HepG2 (cell line): ENCODE results near the gene HIBADH. TPM values are rescaled to one million over a fixed set of nuclear protein-coding genes. Genes with fewer than 3 reads are reported as not detected.

ENCODE experiments used
- ATAC-seq: fragments of 200-7000 bp; cut with Tn5 transposase; 3 replicates; pipeline ENCODE4 v1.9.1; 2020; ENCODE audit warnings: mild to moderate bottlenecking, moderate library complexity
- BruUV-seq: library from RNA; stranded (reverse); fragments of 400-500 nt; replicated peaks from 2 replicates; lab custom pipeline; 2021; lab: Mats Ljungman, UMichigan
- CTCF ChIA-PET: fragments of 300-600 bp; formaldehyde crosslinking; extraction: SDS; loops from one replicate; lab custom pipeline; 2021; ENCODE audit warnings: low total read pairs, inconsistent platforms, low intra/inter-chr PET ratio; lab: Yijun Ruan, JAX
- POLR2A ChIA-PET: fragments of 350-600 bp; sonication (Branson Sonifier 250); formaldehyde crosslinking; loops from one replicate; lab custom pipeline; 2020; ENCODE audit warnings: antibody characterized with exemption, inconsistent platforms; lab: Yijun Ruan, JAX
- DNase-seq: peaks from one replicate; pipeline ENCODE4 v3.0.0-alpha.2; 2015; ENCODE audit warnings: low spot score
- FAIRE-seq: peaks from 3 replicates; lab custom pipeline; 2011; peaks lifted over from hg19 to GRCh38; lab: Jason Lieb, UNC
- H2AFZ ChIP-seq: one replicate; pipeline ENCODE4 v1.6.1; 2011; ENCODE audit warnings: low read length, inconsistent platforms
- H3K27ac ChIP-seq: fragments of 300-600 bp; 3 replicates; pipeline ENCODE4 v1.8.0; 2011; ENCODE audit warnings: mixed run types, mild to moderate bottlenecking, mixed read lengths, low read length, inconsistent platforms; ENCODE audit not compliant: insufficient read depth; ENCODE audit errors: extremely low read length
- H3K27me3 ChIP-seq, 2 experiments: fragments of 200-600 bp in 1 of 2; 2 replicates in 1 of 2; 3 replicates in 1 of 2; pipeline versions ENCODE4 v1.6.0 to v1.8.0; 2011; ENCODE audit warnings: low read length in 2 of 2, mild to moderate bottlenecking in 2 of 2, moderate library complexity in 2 of 2, inconsistent platforms in 1 of 2; ENCODE audit not compliant: insufficient read depth in 2 of 2, control insufficient read depth in 1 of 2
- H3K36me3 ChIP-seq, 2 experiments: fragments of 200-600 bp in 1 of 2; replicated peaks in 1 of 2; 2 replicates in 1 of 2; 3 replicates in 1 of 2; pipeline versions ENCODE4 v1.5.1 to v1.8.0; 2011; ENCODE audit warnings: low read length in 2 of 2, inconsistent platforms in 1 of 2; ENCODE audit not compliant: insufficient read depth in 2 of 2, control insufficient read depth in 1 of 2
- H3K4me1 ChIP-seq: 2 replicates; pipeline ENCODE4 v1.5.1; 2012; ENCODE audit warnings: low read length, inconsistent platforms; ENCODE audit not compliant: insufficient read depth
- H3K4me2 ChIP-seq: 2 replicates; pipeline ENCODE4 v1.6.0; 2011; ENCODE audit warnings: low read depth, low read length, inconsistent platforms
- H3K4me3 ChIP-seq, 3 experiments: fragments of 200-600 bp in 1 of 3; sonication (generic), shearing (Covaris generic) in 1 of 3; replicated peaks in 1 of 3; 2 replicates each; pipeline ENCODE4 v1.5.1; 2011 to 2016; ENCODE audit warnings: low read length in 3 of 3, inconsistent platforms in 2 of 3, low read depth in 2 of 3, mild to moderate bottlenecking in 2 of 3, control low read depth in 1 of 3, mixed read lengths in 1 of 3; ENCODE audit not compliant: insufficient read depth in 1 of 3
- H3K79me2 ChIP-seq: one replicate; pipeline ENCODE4 v1.6.1; 2011; ENCODE audit warnings: low read length, inconsistent platforms; ENCODE audit not compliant: insufficient read depth
- H3K9ac ChIP-seq: 2 replicates; pipeline ENCODE4 v1.6.0; 2011; ENCODE audit warnings: mild to moderate bottlenecking, low read depth, low read length, inconsistent platforms; ENCODE audit not compliant: insufficient read depth
- H3K9me3 ChIP-seq: 2 replicates; pipeline ENCODE4 v1.5.1; 2012; ENCODE audit warnings: mild to moderate bottlenecking, low read length
- H4K20me1 ChIP-seq: 2 replicates; pipeline ENCODE4 v1.6.0; 2011; ENCODE audit warnings: inconsistent platforms, mild to moderate bottlenecking, low read length, moderate library complexity; ENCODE audit not compliant: insufficient read depth
- GPN1 ChIP-seq: sonication (generic); formaldehyde crosslinking; IDR thresholded peaks from 2 replicates; pipeline ENCODE4 v1.5.1; 2020; ENCODE audit warnings: missing genetic modification reagents, borderline replicate concordance
- RBM22 ChIP-seq: fragments of 200-400 bp; formaldehyde crosslinking; optimal IDR thresholded peaks from 2 replicates; pipeline ENCODE3; 2017; ENCODE audit warnings: mild to moderate bottlenecking, low read length, moderate library complexity
- RFX1 ChIP-seq: fragments of 450-650 bp; IDR thresholded peaks from 2 replicates; pipeline ENCODE4 v1.6.1; 2017
- RXRB ChIP-seq: IDR thresholded peaks from 2 replicates; pipeline ENCODE4 v1.6.1; 2016; ENCODE audit warnings: borderline replicate concordance, missing genetic modification reagents, missing compliant biosample characterization
- SALL2 ChIP-seq: sonication (generic); formaldehyde crosslinking; IDR thresholded peaks from 2 replicates; pipeline ENCODE4 v1.8.1; 2023; ENCODE audit warnings: mild to moderate bottlenecking, missing genetic modification reagents, inconsistent platforms
- TOE1 ChIP-seq: sonication (generic); formaldehyde crosslinking; IDR thresholded peaks from 2 replicates; pipeline ENCODE4 v1.4.0; 2020; ENCODE audit warnings: mild to moderate bottlenecking, missing genetic modification reagents
- ZNF264 ChIP-seq: sonication (generic); formaldehyde crosslinking; IDR thresholded peaks from 2 replicates; pipeline ENCODE4 v1.4.0; 2020; ENCODE audit warnings: missing genetic modification reagents
- ZSCAN9 ChIP-seq: IDR thresholded peaks from 2 replicates; pipeline ENCODE4 v1.6.1; 2016; ENCODE audit warnings: borderline replicate concordance
- WGBS: methylation state at CpG from one replicate; pipeline ENCODE4 v1.1.6; 2017; ENCODE audit warnings: low lambda C conversion rate; 5-methylcytosine and 5-hydroxymethylcytosine counted together
- in situ Hi-C: cut with HindIII; loops from 2 replicates; pipeline ENCODE4 v1.10.0; 2017; ENCODE audit warnings: low pct_unique_long_range_greater_than_20kb; ENCODE audit not compliant: extremely low pct_ligation_motif_present
- intact Hi-C: fragments of 100-400 bp; cut with micrococcal nuclease; formaldehyde crosslinking; loops from one replicate; pipeline ENCODE4 v1.10.0; 2022; ENCODE audit not compliant: unreplicated experiment
- polyA plus RNA-seq, 8 experiments: library from polyadenylated mRNA; depleted of rRNA in 3 of 8; stranded (reverse) in 7 of 8; unstranded in 1 of 8; fragments of >200 nt; fragmentation: Illumina TruSeq in 4 of 8; extraction: Trizol in 4 of 8; gene quantifications; 2 replicates each; pipeline versions ENCODE4 v1.2.1 to v1.2.3, GENCODE V29; 2011 to 2016; ENCODE audit warnings: low read depth in 4 of 8, missing spikeins in 1 of 8, mixed read lengths in 1 of 8; ENCODE audit not compliant: insufficient read depth in 1 of 8
- total RNA-seq, 5 experiments: library from RNA; depleted of rRNA; stranded (reverse); fragments of >200 nt; fragmentation: Illumina TruSeq; extraction: Trizol; gene quantifications; 2 replicates each; pipeline ENCODE4 v1.2.3, GENCODE V29; 2016; ENCODE audit warnings: low read depth in 1 of 5
- TF ChIP-seq, protein P1 (sequence below): sonication (generic); formaldehyde crosslinking; conservative IDR thresholded peaks from 2 replicates; pipeline ENCODE4 v1.8.0; 2022; ENCODE audit warnings: low read depth, missing genetic modification reagents

HIBADH gene
- total and polyA plus RNA-seq, 2 of the 13 experiments (the other 11 are each of a cell fraction or from before 2014, with no cell fraction given), result 49.9 to 59.5 TPM

DNA sequence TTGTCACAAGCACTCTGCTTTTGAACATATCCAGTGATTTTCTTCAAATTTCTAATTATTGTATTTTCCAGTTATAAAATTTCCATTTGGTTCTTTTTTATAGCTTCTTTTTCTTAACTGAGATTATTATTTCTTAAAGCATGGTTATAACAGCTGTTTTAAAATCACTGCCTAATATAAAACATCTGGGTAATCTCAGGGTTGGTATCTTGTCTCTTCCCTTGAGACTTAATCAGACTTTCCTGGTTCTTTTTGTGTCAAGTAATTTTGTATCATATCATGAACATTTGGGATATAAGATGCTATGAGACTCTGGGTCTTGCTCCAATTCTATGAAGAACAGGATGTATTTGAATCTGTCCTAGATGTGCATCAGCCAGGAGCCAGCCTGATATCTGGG is 93.6 kb downstream of the HIBADH start:
- Histone ChIP-seq H4K20me1 (no peaks in the 10 kb centered on the region), H3K27ac (no peak overlapping the region), H3K4me3 (no peak overlapping the region), H3K4me2 (no peak overlapping the region), H3K27me3 (no peaks in the 10 kb centered on the region), H3K79me2 (no peaks in the 10 kb centered on the region), H3K9me3 (no peaks in the 10 kb centered on the region), H3K4me1 (no peaks in the 10 kb centered on the region), H3K9ac (no peak overlapping the region), H2AFZ (no peak overlapping the region), H3K36me3 (peaks cover 0 to 6% of the 10 kb centered on the region in 2 experiments; a peak in 2 of 5 replicates)
- CTCF ChIA-PET, result no interaction called here
- no peak for ATAC-seq
- FAIRE-seq, result no peak
- BruUV-seq, result no TSS peak
- TF ChIP-seq RXRB, result no peak
- in situ Hi-C loops (no loop called here), intact Hi-C loops (no loop called here)
- POLR2A ChIA-PET, result no interaction called here
- no peak for DNase-seq

- no TSS peak for BruUV-seq
- no peak overlapping the region for H3K4me3 ChIP-seq
These were observed 95.4 kb downstream of the HIBADH start for GRCh38 chr7:27567266-27567665.

More at GRCh38 chr7:27567266-27567665, 95.4 kb downstream of the HIBADH start:
- in situ Hi-C loops, result no loop called here
- H3K4me2 ChIP-seq, result no peak overlapping the region
- H2AFZ ChIP-seq, result no peak overlapping the region
- FAIRE-seq, result no peak
- no peaks in the 10 kb centered on the region for H3K27me3 ChIP-seq
- DNase-seq, result no peak
- H3K79me2 ChIP-seq, result no peaks in the 10 kb centered on the region
- POLR2A ChIA-PET, result no interaction called here
- no peaks in the 10 kb centered on the region for H3K4me1 ChIP-seq
- H3K27ac ChIP-seq, result no peak overlapping the region
- TF ChIP-seq, protein P1, sequence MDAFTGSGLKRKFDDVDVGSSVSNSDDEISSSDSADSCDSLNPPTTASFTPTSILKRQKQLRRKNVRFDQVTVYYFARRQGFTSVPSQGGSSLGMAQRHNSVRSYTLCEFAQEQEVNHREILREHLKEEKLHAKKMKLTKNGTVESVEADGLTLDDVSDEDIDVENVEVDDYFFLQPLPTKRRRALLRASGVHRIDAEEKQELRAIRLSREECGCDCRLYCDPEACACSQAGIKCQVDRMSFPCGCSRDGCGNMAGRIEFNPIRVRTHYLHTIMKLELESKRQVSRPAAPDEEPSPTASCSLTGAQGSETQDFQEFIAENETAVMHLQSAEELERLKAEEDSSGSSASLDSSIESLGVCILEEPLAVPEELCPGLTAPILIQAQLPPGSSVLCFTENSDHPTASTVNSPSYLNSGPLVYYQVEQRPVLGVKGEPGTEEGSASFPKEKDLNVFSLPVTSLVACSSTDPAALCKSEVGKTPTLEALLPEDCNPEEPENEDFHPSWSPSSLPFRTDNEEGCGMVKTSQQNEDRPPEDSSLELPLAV, result no peak
- no peak for TF ChIP-seq GPN1 (CRISPR knock-in tag)
- TF ChIP-seq ZNF264 (CRISPR knock-in tag), result no peak
- no peak for TF ChIP-seq RFX1
- TF ChIP-seq SALL2 (CRISPR knock-in tag), result no peak
- no peak for TF ChIP-seq TOE1 (CRISPR knock-in tag)
- no peak for TF ChIP-seq RBM22
- TF ChIP-seq ZSCAN9 (CRISPR knock-in tag), result no peak
- intact Hi-C loops, result no loop called here
- over 99% methylated on average over 4 of the region's 4 CpGs for WGBS
- no peak overlapping the region for H3K9ac ChIP-seq
- ATAC-seq, result no peak
- H3K9me3 ChIP-seq, result no peaks in the 10 kb centered on the region
- H3K36me3 ChIP-seq, result peaks cover 0 to 6% of the 10 kb centered on the region in 2 experiments; a peak in 2 of 5 replicates
- CTCF ChIA-PET, result no interaction called here
- H4K20me1 ChIP-seq, result no peaks in the 10 kb centered on the region
